GM18499 (cell line): ENCODE results near the gene AGMO.

Source experiments
- ATAC-seq: cut with Tn5 transposase; IDR thresholded peaks from one replicate; pipeline ENCODE4 v1.9.1; 2021; ENCODE audit warnings: moderate number of reproducible peaks; ENCODE audit not compliant: insufficient read depth, unreplicated experiment

AGMO gene

DNA sequence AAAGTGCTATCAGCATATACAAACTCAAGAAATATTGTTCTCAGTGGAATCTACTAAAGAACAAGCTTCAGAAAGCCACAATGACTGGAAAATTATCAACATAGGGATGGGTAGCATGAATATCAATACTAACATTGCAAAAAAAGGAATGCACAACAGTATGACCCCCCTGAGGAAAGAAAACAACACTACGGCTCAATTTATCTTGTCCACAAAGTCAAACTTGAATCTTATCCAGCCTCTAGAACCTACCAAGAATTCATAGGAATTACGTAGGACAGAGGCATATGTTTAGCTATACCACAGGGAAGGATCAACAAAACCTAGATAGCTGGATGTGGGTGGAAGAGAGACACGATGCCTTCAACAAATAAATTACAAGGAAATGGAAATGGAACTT is 54.6 kb downstream of the AGMO start:
- ATAC-seq: no peak

DNA sequence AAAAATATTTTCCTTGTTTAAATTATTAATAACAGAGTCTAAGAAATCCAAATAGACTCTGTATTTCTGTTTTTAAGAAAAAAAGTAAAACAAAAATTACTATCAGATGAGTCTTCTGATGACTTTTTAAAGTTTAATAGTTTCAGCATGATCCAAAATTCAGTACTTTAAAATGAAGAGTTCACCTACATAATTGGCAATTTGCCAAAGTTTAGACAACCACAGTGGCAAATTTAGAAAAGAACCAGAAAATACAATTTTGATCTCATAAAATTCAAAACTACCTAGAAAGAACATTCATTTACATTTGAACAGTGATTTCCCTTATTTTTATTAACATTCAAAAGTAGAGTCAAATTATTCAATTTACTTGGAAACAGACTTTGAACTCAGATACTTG is 56.1 kb downstream of the AGMO start:
- no peak for ATAC-seq

DNA sequence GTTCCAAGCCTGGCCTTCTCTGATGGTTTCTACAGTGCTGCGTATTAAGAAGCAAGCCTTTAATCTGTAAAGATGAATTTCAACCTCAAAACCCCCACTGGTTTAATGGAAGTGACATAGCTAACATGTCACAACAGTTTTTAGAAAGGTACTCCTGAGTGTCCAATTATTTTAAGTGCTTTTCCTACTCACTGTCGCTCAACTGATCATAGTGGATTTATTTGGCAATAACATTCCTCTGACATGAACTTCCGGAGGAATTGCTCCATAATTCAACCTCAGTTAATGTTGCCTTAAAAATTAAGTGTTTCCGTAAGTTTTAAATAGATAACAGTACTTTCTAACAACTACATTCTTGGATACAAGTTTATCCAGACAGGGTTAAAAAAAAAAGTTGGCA is 57.5 kb downstream of the AGMO start:
- no peak for ATAC-seq

DNA sequence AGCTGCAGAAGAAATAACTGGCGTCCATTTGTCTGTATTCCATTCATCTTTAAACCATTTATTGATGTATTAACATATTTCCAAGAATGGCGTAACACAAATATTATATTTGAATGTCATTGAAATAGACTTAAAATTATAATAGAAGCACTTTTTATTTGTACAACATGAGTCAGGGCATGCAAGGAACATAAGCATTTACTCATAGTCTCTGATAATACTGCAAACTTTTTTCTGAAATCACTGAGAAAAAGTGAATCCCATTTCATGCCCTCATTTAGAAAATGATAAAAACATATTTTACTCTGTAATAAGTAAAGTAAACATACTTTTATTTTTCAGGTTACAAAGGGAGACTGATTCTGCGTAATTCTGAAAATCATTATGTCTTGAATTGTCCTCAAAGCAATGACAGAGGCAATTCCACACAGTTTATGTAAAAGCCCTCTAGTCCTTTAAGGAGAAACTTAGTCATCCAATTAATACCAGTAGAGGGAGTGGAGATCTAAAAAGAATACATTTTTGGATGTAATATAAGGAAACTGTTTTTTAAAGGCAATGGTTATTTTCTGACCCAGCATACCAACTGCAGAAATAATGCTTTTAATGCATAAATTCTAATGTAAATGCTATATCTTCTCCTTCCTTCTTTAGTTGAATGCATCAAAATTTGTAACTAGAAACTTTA is 58.1 kb downstream of the AGMO start:
- ATAC-seq: no peak

DNA sequence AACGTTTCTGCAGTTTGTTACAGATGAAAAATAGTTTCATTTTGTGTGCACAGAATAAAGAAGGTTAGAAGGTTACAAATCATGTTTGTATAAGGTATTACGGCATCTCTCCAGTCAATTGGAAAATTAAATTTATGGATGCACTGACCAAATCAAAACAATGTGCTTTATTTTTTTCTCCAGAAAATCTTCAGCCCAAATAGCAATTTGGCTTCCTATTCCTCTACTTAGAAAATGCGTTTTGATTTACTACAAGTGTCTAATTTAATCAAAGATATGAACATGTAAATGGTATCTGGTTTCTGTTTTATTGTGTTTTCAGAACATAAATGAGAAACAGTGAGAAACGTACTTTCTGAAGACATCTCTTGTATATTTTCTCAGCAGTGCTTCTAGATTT is 63.4 kb downstream of the AGMO start:
- no peak for ATAC-seq

DNA sequence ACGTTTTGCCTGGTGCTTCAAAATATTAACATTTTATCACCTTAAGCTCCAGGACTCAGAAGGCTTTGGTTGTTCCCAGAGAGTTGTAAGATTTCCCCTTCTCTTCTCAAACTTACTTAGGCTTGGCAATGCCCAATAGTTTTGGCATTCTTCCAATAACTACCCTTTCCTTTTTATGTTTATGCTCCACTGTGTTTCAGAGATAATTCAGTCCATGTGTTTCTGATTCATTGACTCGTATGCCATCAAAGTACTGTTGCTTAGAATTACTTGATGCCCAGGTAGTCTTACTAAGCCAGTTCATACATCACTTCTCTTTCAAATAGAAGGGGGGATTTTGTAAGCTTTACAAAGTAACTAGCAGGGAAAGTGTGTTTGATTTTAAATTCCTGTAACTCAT is 66.6 kb downstream of the AGMO start:
- ATAC-seq: no peak

DNA sequence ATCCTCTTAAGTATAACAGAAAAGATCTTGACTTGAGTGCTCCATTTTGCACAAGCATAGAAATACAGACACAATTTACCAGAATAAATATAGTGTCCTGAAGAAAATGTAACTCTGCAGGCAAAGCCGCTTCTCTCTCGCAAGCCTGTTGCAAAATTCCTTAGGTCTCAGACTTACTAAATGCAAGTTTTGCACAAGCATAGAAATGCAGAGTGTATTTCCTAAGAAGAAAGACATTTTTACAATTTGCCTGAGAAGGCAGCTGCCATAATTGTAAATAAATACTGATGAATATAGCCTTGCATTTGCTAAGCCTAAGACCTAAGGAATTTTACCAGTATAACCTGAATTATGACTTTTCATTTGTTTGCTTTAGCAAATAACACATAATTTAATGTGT is 67.1 kb downstream of the AGMO start:
- ATAC-seq: no peak

DNA sequence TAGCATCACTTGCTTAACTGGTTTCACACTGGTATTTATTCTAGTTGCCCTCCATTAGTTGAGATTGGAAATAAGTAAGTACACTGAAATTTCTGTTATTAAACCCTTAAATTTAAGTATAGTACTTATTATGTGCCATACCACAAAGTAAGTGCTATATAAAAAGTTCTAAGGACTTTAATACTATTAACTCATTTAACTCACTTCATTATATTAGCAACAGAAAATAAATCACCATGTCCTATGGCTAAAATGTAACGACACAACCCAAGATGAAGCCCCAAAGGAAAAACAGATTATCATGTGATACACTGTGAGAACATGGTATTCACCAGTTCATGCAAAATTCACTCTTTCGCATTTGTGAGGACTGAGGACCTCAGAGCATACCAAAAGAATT is 70.5 kb downstream of the AGMO start:
- ATAC-seq: no peak

DNA sequence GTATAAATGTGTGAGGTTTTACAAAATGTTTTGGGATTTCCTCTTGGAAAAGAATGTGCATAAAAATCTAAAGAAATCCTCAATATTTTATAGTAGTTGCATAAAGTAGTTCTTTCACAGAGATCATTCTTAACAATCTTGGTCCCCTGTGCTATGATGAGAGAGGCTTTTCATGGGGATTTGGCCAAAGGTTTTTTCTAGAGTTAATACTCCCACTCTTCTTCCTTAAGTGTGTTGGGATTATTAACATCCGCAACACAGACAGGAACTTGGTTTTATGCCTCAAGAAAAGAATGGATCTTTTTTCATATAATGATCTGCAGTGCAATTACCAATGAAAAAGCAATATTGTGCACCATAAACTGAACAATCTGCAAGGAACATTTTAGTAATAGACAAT is 71.5 kb downstream of the AGMO start:
- no peak for ATAC-seq

DNA sequence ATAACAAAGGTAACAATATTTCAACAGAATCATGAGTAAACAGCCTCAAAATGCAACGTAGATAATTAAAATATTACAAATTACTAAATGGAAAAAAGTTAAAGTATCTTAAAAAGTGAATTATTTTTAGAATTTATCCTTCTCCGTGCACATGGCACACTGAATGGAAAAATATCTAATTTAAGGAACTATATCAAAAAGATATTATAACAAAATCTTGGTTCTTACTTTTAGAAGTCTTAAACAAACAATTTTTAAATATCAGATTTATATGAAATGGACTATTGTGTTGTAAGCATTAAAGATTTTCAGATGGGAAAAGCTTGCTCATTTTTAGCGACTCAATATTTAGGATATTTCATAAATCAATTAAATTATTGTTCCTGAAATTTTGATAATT is 72.0 kb downstream of the AGMO start:
- ATAC-seq: no peak

DNA sequence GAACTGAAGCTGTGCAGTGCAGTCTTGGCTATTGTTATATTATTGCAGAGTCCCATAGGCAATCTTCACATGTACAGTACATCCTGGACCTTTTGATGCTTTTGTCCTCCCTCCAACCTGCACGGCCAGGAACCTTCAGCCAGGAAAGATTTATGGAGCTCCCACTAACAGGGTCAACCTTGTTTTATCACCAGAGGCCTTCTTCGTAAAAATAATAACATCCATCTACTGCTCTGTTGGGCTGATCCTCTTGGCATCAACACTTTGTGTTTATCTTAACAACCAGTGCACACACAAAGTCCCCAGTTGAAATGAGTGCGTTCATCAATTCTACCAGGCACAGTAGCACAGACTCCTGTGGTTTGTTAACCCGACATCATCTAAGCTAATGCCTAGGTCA is 72.4 kb downstream of the AGMO start:
- no peak for ATAC-seq

DNA sequence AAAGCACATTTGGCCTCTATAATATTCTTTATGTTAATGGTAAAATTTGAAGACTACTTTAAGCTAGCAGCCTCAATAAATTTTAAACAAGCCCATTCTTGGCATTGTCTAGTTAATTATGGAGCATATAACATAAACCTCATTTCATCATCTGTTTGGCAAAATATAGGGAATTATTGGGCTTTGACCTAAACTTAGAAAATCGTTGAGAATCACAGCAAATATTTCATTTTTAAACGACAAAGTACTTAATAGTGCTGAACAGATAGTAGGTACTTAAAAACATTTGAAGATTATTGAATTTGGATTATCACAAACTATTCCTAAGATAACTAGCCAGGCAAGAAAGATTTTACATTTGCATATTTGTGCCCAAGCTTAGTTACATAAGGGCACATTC is 73.4 kb downstream of the AGMO start:
- no peak for ATAC-seq

DNA sequence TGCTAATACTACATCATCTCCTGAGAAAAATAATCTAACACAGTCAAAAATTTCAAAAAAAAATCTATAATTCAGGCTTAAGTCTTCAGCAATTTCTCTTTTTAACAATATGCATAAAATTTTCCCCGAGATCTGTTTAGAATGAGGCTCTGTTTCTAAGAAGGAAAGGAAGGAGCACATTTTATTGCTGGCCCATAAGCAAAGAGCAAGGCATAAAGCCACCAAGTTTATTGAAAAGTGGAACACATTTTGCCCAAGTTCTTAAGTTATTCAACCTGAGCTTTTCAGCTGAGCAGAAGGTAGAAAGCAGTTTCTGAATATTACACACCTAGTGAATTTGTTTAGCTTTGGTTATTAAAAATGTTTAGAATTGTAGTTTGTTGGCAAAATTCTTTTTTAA is 73.9 kb downstream of the AGMO start:
- no peak for ATAC-seq

DNA sequence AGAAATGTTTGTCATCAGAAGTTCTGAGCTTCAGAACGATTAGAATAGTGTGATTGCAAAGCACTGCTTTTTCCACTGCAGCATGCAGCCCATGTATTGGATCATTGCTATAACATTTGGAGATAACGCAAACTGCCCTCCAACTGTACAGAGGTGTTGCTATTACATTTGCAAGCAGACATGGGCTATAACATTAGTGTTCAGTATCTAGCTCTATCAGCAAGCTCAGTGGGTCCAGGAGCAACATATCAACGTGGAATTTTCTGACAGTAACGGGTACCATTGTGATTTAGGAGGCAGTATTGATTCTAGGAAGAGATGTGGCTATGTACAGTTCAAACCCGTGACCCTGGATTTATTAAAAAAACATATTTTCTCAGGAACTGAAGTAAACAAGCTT is 75.8 kb downstream of the AGMO start:
- ATAC-seq: no peak

DNA sequence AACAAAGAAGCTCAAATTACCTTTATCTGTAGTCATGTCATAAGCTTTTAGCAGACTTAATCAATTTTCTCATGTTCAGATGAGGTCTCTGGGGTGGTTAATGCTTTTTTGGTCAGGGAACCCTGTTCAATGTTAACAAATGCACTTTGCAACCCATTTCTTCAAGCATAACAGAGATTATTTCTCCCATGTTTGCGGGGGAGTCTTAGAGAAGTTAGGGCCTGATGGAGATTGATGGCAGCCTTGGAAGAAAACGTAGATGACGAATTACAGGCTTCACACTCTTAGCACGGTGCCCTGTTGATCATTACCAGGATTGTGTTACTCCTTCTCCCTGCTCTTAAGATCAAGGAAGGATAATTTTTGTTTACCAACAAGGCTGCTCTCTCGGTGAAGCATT is 76.4 kb downstream of the AGMO start:
- no peak for ATAC-seq

DNA sequence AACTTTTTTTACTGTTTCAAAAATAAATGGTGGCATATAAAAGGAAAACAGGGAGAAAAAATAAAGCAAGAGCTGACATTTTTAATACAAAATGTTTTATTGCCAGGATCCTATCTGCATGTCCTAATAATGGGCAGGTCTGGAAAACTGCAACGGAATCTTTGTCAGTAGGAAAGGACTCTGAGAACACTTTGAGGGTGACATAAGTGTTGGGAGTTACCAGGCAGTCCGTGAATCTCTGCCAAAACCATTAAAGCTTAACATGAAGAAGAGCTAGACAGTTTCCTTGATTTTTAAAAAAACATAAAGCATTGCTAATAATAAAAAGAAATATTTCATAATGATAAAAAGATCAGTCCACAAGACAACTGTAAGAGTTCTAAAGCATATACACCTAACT is 80.7 kb downstream of the AGMO start:
- ATAC-seq: no peak

DNA sequence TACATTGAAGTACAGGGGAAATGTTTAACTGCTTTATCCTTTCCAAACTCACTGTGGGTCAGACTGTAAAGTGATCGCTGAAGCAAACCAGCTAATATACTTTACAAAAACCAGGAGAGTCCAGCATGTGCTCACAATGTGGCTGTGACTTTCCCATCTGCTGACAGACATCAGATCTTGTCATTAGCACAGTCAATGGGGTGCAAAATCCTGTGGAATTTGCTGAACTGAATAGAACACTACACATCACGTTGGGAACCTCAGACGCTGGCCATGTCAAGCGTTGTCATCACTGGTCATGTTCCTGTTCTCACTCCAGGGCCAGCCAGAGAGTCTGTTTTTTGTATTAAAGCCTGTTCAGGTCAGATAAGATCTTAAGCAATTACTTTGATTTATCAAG is 83.4 kb downstream of the AGMO start:
- ATAC-seq: no peak

DNA sequence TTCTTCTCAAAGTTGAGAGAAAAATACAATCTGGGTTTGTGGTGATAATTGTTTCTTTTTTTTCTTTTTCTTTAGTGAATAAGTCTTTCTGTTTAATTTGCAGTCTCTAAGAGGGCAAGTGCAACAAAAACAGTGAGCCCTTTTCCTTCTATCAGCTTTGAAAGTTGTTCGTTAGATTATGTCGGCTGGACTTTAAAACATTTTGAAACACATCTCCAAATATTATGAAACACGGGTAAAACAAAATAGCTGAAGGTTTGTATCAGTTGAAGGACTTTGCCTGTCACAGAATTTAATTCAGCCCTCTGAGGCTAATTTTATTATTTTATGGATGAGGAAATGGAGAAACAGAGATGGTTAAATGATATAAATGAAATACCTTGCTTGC is 85.3 kb downstream of the AGMO start:
- ATAC-seq: no peak

DNA sequence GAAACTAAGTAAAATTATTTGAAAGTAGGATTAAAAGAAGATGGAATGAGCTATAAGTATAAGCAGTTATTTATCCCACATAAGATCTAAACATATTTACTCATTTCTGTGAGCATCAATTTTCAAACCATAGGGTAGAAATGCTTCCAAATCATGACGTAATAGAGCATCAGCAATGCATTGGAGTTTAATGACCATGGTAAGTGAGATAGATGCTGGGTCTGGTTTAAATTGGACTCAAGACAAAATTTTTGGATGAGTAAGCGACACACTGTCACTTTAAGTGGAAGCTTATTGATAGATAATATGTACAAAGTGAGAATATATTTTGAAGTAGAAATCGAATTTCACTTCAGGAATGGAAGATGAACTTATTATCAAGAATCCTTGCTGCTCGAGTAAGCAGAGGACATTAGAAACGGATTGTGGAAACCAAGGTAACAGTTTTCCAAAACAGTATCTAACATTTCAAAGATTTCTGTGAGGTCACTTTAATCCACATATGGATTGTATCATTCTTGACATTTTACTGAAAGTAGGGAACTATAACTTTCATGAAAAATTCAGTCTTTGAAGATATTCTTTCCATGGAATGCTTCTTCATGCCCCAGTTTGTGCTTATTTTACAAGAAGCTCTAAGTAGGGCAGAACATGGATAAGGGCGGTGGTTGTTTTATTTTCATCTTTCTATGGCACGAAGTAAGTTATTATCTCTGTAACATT is 85.8 kb downstream of the AGMO start:
- ATAC-seq: no peak

DNA sequence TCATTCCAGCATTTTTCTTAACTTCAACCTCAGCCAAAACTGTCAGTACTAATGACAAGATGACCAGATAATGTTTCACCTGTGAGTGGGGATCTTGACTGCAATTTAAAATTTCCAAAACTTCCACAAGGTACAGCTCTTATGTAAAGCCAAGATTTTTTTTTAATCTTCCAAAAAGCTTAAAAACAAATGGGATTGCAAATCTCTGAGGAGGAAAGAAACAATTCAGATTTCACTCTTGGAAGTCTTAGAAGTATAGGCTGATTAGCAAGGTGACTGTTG is 90.2 kb downstream of the AGMO start:
- no peak for ATAC-seq

DNA sequence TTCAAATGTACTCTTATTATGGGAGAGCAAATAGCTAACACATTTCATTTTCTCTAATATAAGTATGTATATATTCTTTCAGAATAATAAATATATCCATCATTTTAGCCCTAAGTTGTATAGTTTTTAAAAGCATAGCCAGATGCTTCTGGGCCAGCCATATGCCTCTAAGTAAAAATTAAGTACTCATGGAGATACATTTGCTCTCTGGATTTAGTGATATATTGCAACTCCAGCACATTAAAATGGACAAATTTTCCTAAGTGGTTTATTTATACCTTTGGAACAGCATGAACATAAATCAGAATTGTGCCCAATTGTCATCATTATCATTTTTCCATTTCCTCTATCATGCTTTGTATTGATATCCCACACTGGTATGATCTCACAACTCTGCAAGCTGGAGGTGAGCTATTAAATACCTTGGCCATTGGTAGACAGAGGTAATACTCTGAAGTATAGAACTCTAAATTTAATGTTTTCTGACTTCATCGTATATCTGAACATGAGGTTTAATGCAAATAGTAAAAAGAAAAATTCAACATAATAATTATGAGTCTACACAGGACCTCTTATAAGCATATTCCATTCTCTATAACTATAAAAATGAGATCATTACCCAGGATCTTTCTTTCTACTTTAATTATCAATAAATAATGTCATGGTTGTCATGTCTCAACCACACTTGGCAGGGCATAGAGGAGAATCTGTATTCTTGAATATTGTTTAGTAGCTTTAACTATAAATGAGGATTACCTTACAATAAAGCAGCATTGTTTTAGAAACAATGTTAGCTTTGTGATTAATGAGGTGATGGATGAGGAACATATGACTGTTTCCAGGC is 90.8 kb downstream of the AGMO start:
- ATAC-seq: no peak

DNA sequence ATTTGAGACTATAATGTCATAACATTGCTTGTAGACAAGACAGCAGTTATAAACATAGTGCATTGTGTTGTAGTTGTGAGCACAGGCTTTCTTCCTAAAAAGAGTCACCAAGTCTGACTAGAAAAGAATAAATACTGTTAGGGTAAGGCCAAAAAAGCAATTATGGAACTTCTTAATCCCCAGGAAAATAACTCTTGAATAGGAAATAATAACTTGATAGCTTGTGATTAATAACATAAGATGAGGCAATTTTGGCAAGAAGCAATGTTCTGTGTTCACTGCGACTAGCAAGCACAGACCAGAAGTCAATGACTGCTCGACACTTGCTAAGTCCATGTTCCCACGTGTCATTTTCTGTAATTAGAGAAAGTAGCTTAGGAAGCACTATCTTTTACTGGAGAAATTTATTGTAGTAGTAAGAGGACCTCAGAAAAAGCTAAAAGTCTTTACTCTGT is 97.1 kb downstream of the AGMO start:
- no peak for ATAC-seq
